Vagina (tissue), 2 donors: Measurements from ENCODE around the gene DNMBP. TPM values are rescaled to one million over a fixed set of nuclear protein-coding genes. Genes with fewer than 3 reads are reported as not detected.

ENCODE experiments used
- DNase-seq, 2 donors: peaks; one replicate each; pipeline ENCODE4 v3.0.0-alpha.2; 2017; ENCODE audit errors: extremely low spot score in 2 of 2
- H3K27ac ChIP-seq: fragments of 200-600 bp; sonication (generic); one replicate; pipeline ENCODE4 v1.5.1; 2019
- H3K27me3 ChIP-seq: fragments of 200-600 bp; sonication (generic); one replicate; pipeline ENCODE4 v1.5.1; 2019
- H3K36me3 ChIP-seq, 2 donors: fragments of 200-600 bp; sonication (generic); one replicate each; pipeline ENCODE4 v1.5.1; 2017 to 2019
- H3K4me1 ChIP-seq: fragments of 200-600 bp; sonication (generic); one replicate; pipeline ENCODE4 v1.5.1; 2019
- H3K4me3 ChIP-seq, 2 donors: fragments of 200-600 bp; sonication (generic); 1 replicate in 1 of 2; 2 replicates in 1 of 2; pipeline ENCODE4 v1.5.1; 2016 to 2019
- H3K9me3 ChIP-seq: fragments of 200-600 bp; sonication (generic); one replicate; pipeline ENCODE4 v1.5.1; 2019
- CTCF ChIP-seq, 3 experiments: fragments of 450-650 bp in 2 of 3; fragments of 200-600 bp in 1 of 3; sonication (generic) in 1 of 3; IDR thresholded peaks; one replicate each; pipeline ENCODE4 v1.5.1; 2017 to 2019; ENCODE audit warnings: antibody characterized with exemption in 3 of 3, mild to moderate bottlenecking in 2 of 3, moderate library complexity in 2 of 3
- POLR2A ChIP-seq, 2 donors: fragments of 450-650 bp; IDR thresholded peaks; one replicate each; pipeline ENCODE4 v1.6.1; 2017; ENCODE audit warnings: antibody characterized with exemption in 2 of 2, mild to moderate bottlenecking in 2 of 2, moderate library complexity in 2 of 2
- POLR2AphosphoS5 ChIP-seq, 2 donors: sonication (generic); formaldehyde crosslinking; IDR thresholded peaks; one replicate each; pipeline ENCODE4 v1.9.0; 2017; ENCODE audit warnings: antibody characterized with exemption in 2 of 2, mild to moderate bottlenecking in 2 of 2, low read depth in 1 of 2; ENCODE audit not compliant: insufficient read depth in 1 of 2
- intact Hi-C: fragments of 100-400 bp; cut with DNase I; formaldehyde crosslinking; loops from one replicate; pipeline ENCODE4 v1.15.1; 2023
- total RNA-seq: library from RNA; depleted of rRNA; stranded (reverse); fragments of >200 nt; gene quantifications from one replicate; pipeline ENCODE4 v1.2.3, GENCODE V29; 2016

The DNMBP gene
- total RNA-seq, 1 donor from 2014 or later: 31.9 TPM

GRCh38 chr10:100000109-100000644 lies 9.6 kb downstream of the DNMBP start:
- TF ChIP-seq CTCF (IDR thresholded peaks at IDR 0.05) (no peak), POLR2AphosphoS5 (IDR thresholded peaks at IDR 0.05; ENCODE audit: insufficient read depth in 1 of 2, low read depth in 1 of 2) (no peak), POLR2A (IDR thresholded peaks at IDR 0.05) (no peak)
- no peaks in the 10 kb centered on the region for H3K27me3 ChIP-seq
- DNase-seq: no peak
- H3K27ac ChIP-seq: no peak overlapping the region
- H3K9me3 ChIP-seq: no peaks in the 10 kb centered on the region
- no peak overlapping the region for H3K4me3 ChIP-seq
- peaks cover 90% of the 10 kb centered on the region for H3K4me1 ChIP-seq
- H3K36me3 ChIP-seq: no peaks in the 10 kb centered on the region
- intact Hi-C loops: no loop called here

GRCh38 chr10:99999319-100000108 lies 10.2 kb downstream of the DNMBP start:
- intact Hi-C loops: no loop called here
- Histone ChIP-seq H3K36me3 (no peaks in the 10 kb centered on the region), H3K9me3 (no peaks in the 10 kb centered on the region), H3K4me3 (no peak overlapping the region), H3K27ac (no peak overlapping the region), H3K27me3 (no peaks in the 10 kb centered on the region), H3K4me1 (peaks cover 90% of the 10 kb centered on the region)
- TF ChIP-seq CTCF (IDR thresholded peaks at IDR 0.05): no peak
- no peak for TF ChIP-seq POLR2A (IDR thresholded peaks at IDR 0.05)
- no peak for TF ChIP-seq POLR2AphosphoS5 (IDR thresholded peaks at IDR 0.05; ENCODE audit: insufficient read depth in 1 of 2, low read depth in 1 of 2)
- DNase-seq: no peak

GRCh38 chr10:99998889-99999288 lies 10.9 kb downstream of the DNMBP start:
- Histone ChIP-seq H3K27me3 (no peaks in the 10 kb centered on the region), H3K4me3 (no peak overlapping the region), H3K27ac (no peak overlapping the region), H3K36me3 (no peaks in the 10 kb centered on the region), H3K9me3 (no peaks in the 10 kb centered on the region), H3K4me1 (peaks cover 90% of the 10 kb centered on the region)
- TF ChIP-seq POLR2AphosphoS5 (IDR thresholded peaks at IDR 0.05; ENCODE audit: insufficient read depth in 1 of 2, low read depth in 1 of 2) (no peak), POLR2A (IDR thresholded peaks at IDR 0.05) (no peak), CTCF (IDR thresholded peaks at IDR 0.05) (no peak)
- DNase-seq: no peak
- intact Hi-C loops: no loop called here

GRCh38 chr10:99996671-99997648 lies 12.8 kb downstream of the DNMBP start:
- no peak for TF ChIP-seq POLR2AphosphoS5 (IDR thresholded peaks at IDR 0.05; ENCODE audit: insufficient read depth in 1 of 2, low read depth in 1 of 2)
- no peak for TF ChIP-seq CTCF (IDR thresholded peaks at IDR 0.05)
- no peak for TF ChIP-seq POLR2A (IDR thresholded peaks at IDR 0.05)
- H3K36me3 ChIP-seq: no peaks in the 10 kb centered on the region
- H3K4me3 ChIP-seq: peak overlapping the region in 1 of 2 donors; percentile 20
- H3K9me3 ChIP-seq: no peaks in the 10 kb centered on the region
- intact Hi-C loops: no loop called here
- no peak for DNase-seq
- H3K27me3 ChIP-seq: no peaks in the 10 kb centered on the region
- H3K27ac ChIP-seq: peak overlapping the region; percentile 57
- peaks cover 79% of the 10 kb centered on the region for H3K4me1 ChIP-seq
